H1 (cell line): ENCODE data around the gene QRSL1. TPM values are rescaled to one million over a fixed set of nuclear protein-coding genes. Genes with fewer than 3 reads are reported as not detected.

Experiments used
- BACH1 ChIP-seq: IDR thresholded peaks from 2 replicates; pipeline ENCODE4 v1.6.1; 2012; ENCODE audit warnings: low read length, improper control_type of control experiment
- SIRT6 ChIP-seq: IDR thresholded peaks from one replicate; pipeline ENCODE4 v1.7.1; 2012; ENCODE audit warnings: low read length, inconsistent platforms
- SRF ChIP-seq: IDR thresholded peaks from 2 replicates; pipeline ENCODE4 v1.6.1; 2011; ENCODE audit warnings: mild to moderate bottlenecking, low read depth, low read length, moderate library complexity
- polyA plus RNA-seq, 7 experiments: library from polyadenylated mRNA; depleted of rRNA in 3 of 7; stranded (reverse) in 5 of 7; unstranded in 2 of 7; fragments of >200 nt in 5 of 7; fragments of 200-250 nt in 2 of 7; gene quantifications; 1 replicate in 5 of 7; 2 replicates in 1 of 7; 4 replicates in 1 of 7; pipeline versions ENCODE4 v1.2.1 to v1.2.3, GENCODE V29; 2011 to 2013; ENCODE audit warnings: missing spikeins in 2 of 7, mixed read lengths in 2 of 7
- total RNA-seq: library from RNA; stranded (reverse); fragmentation: NEBNext Ultra II Directional; extraction: Animal tissue kit (Norgen Biotek cat#: 25700); gene quantifications from 2 replicates; pipeline ENCODE4 v1.2.1, GENCODE V29; 2021

Gene QRSL1
- total and polyA plus RNA-seq, 2 of the 8 experiments (the other 6 are each of a cell fraction or from before 2014, with no cell fraction given), result 7.8 to 22.2 TPM

DNA sequence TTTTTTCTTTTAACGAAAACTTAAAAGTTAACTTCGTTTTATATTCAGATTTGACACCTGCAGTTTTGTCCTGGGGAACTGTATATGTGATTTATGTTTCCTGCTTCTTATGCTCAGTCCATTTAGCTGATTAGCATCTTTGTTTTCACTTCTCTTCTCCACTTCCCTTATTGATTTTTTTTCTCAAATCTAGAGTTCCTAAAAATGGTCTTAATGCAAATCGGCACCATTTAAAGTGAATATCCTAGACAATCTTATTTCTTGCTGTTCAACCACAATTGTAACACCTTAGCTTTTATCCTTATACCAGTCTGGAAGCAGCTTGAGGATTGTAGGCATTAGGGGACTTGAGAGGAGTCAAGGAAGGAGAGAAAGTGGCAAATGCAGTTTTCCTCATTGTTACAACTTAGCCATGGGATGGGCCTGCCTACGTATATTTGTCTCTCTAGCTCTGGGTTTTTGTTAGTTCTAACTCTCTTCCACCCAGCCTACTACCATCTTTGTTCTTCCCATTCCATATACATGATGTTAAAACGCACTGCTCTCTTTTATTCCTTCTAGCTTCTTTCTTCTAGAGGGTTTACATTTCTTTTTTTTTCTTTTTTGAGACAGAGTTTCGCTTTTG, 8.5 kb downstream of the QRSL1 start (continued):
- no peak for TF ChIP-seq SRF
- no peak for TF ChIP-seq BACH1
- TF ChIP-seq SIRT6, result no peak
- TF ChIP-seq, all 59 proteins: peak for 0
